Gastroesophageal sphincter (tissue), 3 donors: Measurements from ENCODE around the gene SOAT1.

ENCODE experiments used
- EP300 ChIP-seq: sonication (generic); formaldehyde crosslinking; IDR thresholded peaks from one replicate; pipeline ENCODE4 v1.6.1; 2017; ENCODE audit warnings: antibody characterized with exemption, mild to moderate bottlenecking
- POLR2A ChIP-seq, 2 donors: fragments of 450-650 bp; IDR thresholded peaks; one replicate each; pipeline ENCODE4 v1.6.1; 2017; ENCODE audit warnings: antibody characterized with exemption in 2 of 2, mild to moderate bottlenecking in 2 of 2, moderate library complexity in 1 of 2
- POLR2AphosphoS5 ChIP-seq: sonication (generic); formaldehyde crosslinking; IDR thresholded peaks from one replicate; pipeline ENCODE4 v1.6.1; 2017; ENCODE audit warnings: antibody characterized with exemption
- TF ChIP-seq, protein P1 (sequence below), 4 experiments: fragments of 200-600 bp in 2 of 4; fragments of 450-650 bp in 2 of 4; sonication (generic) in 1 of 4; IDR thresholded peaks; one replicate each; pipeline ENCODE4 v1.5.1; 2017 to 2019; ENCODE audit warnings: antibody characterized with exemption in 4 of 4, mild to moderate bottlenecking in 2 of 4, moderate library complexity in 2 of 4

DNA sequence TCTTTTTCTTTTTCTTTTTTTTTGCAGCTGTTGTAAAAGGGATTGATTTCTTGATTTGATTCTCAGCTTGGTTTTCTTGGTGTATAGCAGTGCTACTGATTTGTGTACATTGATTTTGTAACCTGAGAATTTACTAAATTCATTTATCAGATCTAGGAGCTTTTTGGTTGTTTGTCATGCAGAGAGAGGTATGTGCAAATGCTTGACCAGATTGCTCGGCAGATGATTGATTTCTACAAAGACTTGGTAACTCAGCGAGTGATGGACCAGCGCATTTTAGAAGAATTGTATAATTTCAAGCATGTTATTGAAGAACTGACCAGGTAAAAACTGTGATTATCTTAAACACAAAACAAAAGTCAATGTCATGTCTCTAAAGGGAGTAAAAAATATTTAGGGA lies 100.1 kb downstream of the SOAT1 start:
- TF ChIP-seq, protein P1, sequence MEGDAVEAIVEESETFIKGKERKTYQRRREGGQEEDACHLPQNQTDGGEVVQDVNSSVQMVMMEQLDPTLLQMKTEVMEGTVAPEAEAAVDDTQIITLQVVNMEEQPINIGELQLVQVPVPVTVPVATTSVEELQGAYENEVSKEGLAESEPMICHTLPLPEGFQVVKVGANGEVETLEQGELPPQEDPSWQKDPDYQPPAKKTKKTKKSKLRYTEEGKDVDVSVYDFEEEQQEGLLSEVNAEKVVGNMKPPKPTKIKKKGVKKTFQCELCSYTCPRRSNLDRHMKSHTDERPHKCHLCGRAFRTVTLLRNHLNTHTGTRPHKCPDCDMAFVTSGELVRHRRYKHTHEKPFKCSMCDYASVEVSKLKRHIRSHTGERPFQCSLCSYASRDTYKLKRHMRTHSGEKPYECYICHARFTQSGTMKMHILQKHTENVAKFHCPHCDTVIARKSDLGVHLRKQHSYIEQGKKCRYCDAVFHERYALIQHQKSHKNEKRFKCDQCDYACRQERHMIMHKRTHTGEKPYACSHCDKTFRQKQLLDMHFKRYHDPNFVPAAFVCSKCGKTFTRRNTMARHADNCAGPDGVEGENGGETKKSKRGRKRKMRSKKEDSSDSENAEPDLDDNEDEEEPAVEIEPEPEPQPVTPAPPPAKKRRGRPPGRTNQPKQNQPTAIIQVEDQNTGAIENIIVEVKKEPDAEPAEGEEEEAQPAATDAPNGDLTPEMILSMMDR (IDR thresholded peaks at IDR 0.05) = no peak
- TF ChIP-seq EP300 (no peak), POLR2A (IDR thresholded peaks at IDR 0.05) (no peak), POLR2AphosphoS5 (no peak)
